H9 (cell line): ENCODE measurements around the gene ARVCF. TPM values are rescaled to one million over a fixed set of nuclear protein-coding genes. Genes with fewer than 3 reads are reported as not detected.
A peak's percentile ranks its signal among the peaks of the same experiment; 100 is the strongest.

Source experiments
- DNase-seq: peaks from one replicate; pipeline ENCODE4 v3.0.0-alpha.2; 2017
- H2AFZ ChIP-seq: one replicate; pipeline ENCODE4 v1.6.1; 2013; ENCODE audit warnings: mild to moderate bottlenecking, low read length, control low read depth, moderate library complexity
- H2AK5ac ChIP-seq: 2 replicates; pipeline ENCODE4 v1.6.1; 2013; ENCODE audit warnings: low read length, control low read depth, mixed read lengths; ENCODE audit not compliant: insufficient read length
- H2BK120ac ChIP-seq: one replicate; pipeline ENCODE4 v1.6.1; 2013; ENCODE audit warnings: low read depth, mild to moderate bottlenecking, low read length, control low read depth, inconsistent platforms; ENCODE audit not compliant: poor library complexity, severe bottlenecking
- H2BK12ac ChIP-seq: 2 replicates; pipeline ENCODE4 v1.6.1; 2013; ENCODE audit warnings: low read length, control low read depth, mixed read lengths, low read depth; ENCODE audit not compliant: insufficient read length
- H2BK15ac ChIP-seq: 2 replicates; pipeline ENCODE4 v1.6.1; 2013; ENCODE audit warnings: low read depth, low read length, control low read depth
- H2BK20ac ChIP-seq: one replicate; pipeline ENCODE4 v1.6.1; 2013; ENCODE audit warnings: low read depth, mild to moderate bottlenecking, low read length, control low read depth, inconsistent platforms; ENCODE audit not compliant: poor library complexity, severe bottlenecking
- H2BK5ac ChIP-seq: 2 replicates; pipeline ENCODE4 v1.6.1; 2013; ENCODE audit warnings: low read length, control low read depth, mixed read lengths; ENCODE audit not compliant: insufficient read length
- H3K14ac ChIP-seq: 2 replicates; pipeline ENCODE4 v1.6.1; 2013; ENCODE audit warnings: low read length, control low read depth; ENCODE audit not compliant: insufficient read depth
- H3K18ac ChIP-seq: 2 replicates; pipeline ENCODE4 v1.6.1; 2013; ENCODE audit warnings: low read depth, mild to moderate bottlenecking, mixed read lengths, low read length, control low read depth; ENCODE audit not compliant: insufficient read length
- H3K23ac ChIP-seq: 2 replicates; pipeline ENCODE4 v1.6.1; 2013; ENCODE audit warnings: low read length, control low read depth, mixed read lengths, low read depth; ENCODE audit not compliant: insufficient read length
- H3K23me2 ChIP-seq: 2 replicates; pipeline ENCODE4 v1.6.1; 2013; ENCODE audit warnings: low read depth, mild to moderate bottlenecking, mixed read lengths, low read length, control low read depth; ENCODE audit not compliant: insufficient read length, poor library complexity, severe bottlenecking
- H3K27ac ChIP-seq: 2 replicates; pipeline ENCODE4 v1.5.1; 2013; ENCODE audit warnings: low read length, control low read depth, mixed read lengths, low read depth; ENCODE audit not compliant: insufficient read length
- H3K27me3 ChIP-seq: 2 replicates; pipeline ENCODE4 v1.6.1; 2013; ENCODE audit warnings: low read length, control low read depth, inconsistent platforms; ENCODE audit not compliant: insufficient read depth
- H3K4ac ChIP-seq: 2 replicates; pipeline ENCODE4 v1.6.1; 2013; ENCODE audit warnings: low read depth, mild to moderate bottlenecking, control low read depth, inconsistent platforms, low read length, moderate library complexity
- H3K4me1 ChIP-seq: 2 replicates; pipeline ENCODE4 v1.6.1; 2013; ENCODE audit warnings: low read length, control low read depth, inconsistent platforms; ENCODE audit not compliant: insufficient read depth
- H3K4me2 ChIP-seq: 2 replicates; pipeline ENCODE4 v1.6.1; 2013; ENCODE audit warnings: low read length, control low read depth, mixed read lengths; ENCODE audit not compliant: insufficient read length, insufficient read depth
- H3K56ac ChIP-seq: 2 replicates; pipeline ENCODE4 v1.6.1; 2013; ENCODE audit warnings: low read depth, mild to moderate bottlenecking, mixed read lengths, low read length, control low read depth; ENCODE audit not compliant: insufficient read length
- H3K79me1 ChIP-seq: 2 replicates; pipeline ENCODE4 v1.6.1; 2013; ENCODE audit warnings: low read depth, mild to moderate bottlenecking, moderate library complexity, low read length, control low read depth, inconsistent platforms; ENCODE audit not compliant: insufficient read depth, poor library complexity, severe bottlenecking
- H3K79me2 ChIP-seq: 2 replicates; pipeline ENCODE4 v1.6.1; 2013; ENCODE audit warnings: low read length, control low read depth, inconsistent platforms; ENCODE audit not compliant: insufficient read depth
- H3K9ac ChIP-seq: 2 replicates; pipeline ENCODE4 v1.6.1; 2013; ENCODE audit warnings: low read length, control low read depth, mixed read lengths; ENCODE audit not compliant: insufficient read length; ENCODE audit errors: extremely low read depth
- H3K9me3 ChIP-seq: one replicate; pipeline ENCODE4 v1.6.1; 2013; ENCODE audit warnings: low read depth, low read length, inconsistent platforms; ENCODE audit not compliant: control insufficient read depth
- H3T11ph ChIP-seq: one replicate; pipeline ENCODE4 v1.6.1; 2013; ENCODE audit warnings: mild to moderate bottlenecking, low read length, control low read depth, inconsistent platforms
- H4K20me1 ChIP-seq: one replicate; pipeline ENCODE4 v1.6.1; 2013; ENCODE audit not compliant: control insufficient read depth, insufficient read length, insufficient read depth
- H4K5ac ChIP-seq: 2 replicates; pipeline ENCODE4 v1.6.1; 2013; ENCODE audit warnings: low read depth, mild to moderate bottlenecking, mixed read lengths, low read length, control low read depth; ENCODE audit not compliant: insufficient read length
- H4K8ac ChIP-seq: replicated peaks from 2 replicates; pipeline ENCODE4 v1.6.1; 2013; ENCODE audit warnings: low read length, control low read depth, mixed read lengths, low read depth; ENCODE audit not compliant: insufficient read length
- H4K91ac ChIP-seq: 2 replicates; pipeline ENCODE4 v1.6.1; 2013; ENCODE audit warnings: low read depth, mild to moderate bottlenecking, moderate library complexity, mixed read lengths, low read length, control low read depth; ENCODE audit not compliant: insufficient read length
- H3K27ac Mint-ChIP-seq, 3 experiments: 2 replicates in 2 of 3; 3 replicates in 1 of 3; pipeline ENCODE4 v1.8.0; 2020 to 2021; ENCODE audit warnings: mixed read lengths in 3 of 3, mild to moderate bottlenecking in 1 of 3, moderate library complexity in 1 of 3
- H3K27me3 Mint-ChIP-seq: 2 replicates; pipeline ENCODE4 v1.8.0; 2021; ENCODE audit warnings: low read depth, mild to moderate bottlenecking, moderate library complexity, mixed read lengths
- H3K36me3 Mint-ChIP-seq, 3 experiments: 2 replicates in 2 of 3; 3 replicates in 1 of 3; pipeline ENCODE4 v1.8.0; 2020 to 2021; ENCODE audit warnings: low read depth in 3 of 3, mixed read lengths in 3 of 3; ENCODE audit not compliant: insufficient read depth in 1 of 3
- H3K4me1 Mint-ChIP-seq, 2 experiments: 2 replicates each; pipeline ENCODE4 v1.8.0; 2020; ENCODE audit warnings: mixed read lengths in 2 of 2
- H3K4me3 Mint-ChIP-seq, 2 experiments: 2 replicates in 1 of 2; 3 replicates in 1 of 2; pipeline ENCODE4 v1.8.0; 2020 to 2021; ENCODE audit warnings: mild to moderate bottlenecking in 2 of 2, mixed read lengths in 2 of 2, moderate library complexity in 1 of 2
- H3K9me3 Mint-ChIP-seq, 2 experiments: 2 replicates in 1 of 2; 3 replicates in 1 of 2; pipeline ENCODE4 v1.8.0; 2020; ENCODE audit warnings: mild to moderate bottlenecking in 2 of 2, mixed read lengths in 2 of 2, moderate library complexity in 1 of 2
- WGBS: extraction: QIAGEN DNeasy Blood & Tissue Kit; methylation state at CpG from one replicate; pipeline ENCODE4 v1.1.7; 2013; ENCODE audit warnings: missing lambda C conversion rate, low lambda C conversion rate, mixed read lengths; ENCODE audit not compliant: insufficient read length; ENCODE audit errors: extremely low coverage; 5-methylcytosine and 5-hydroxymethylcytosine counted together
- total RNA-seq: library from RNA; stranded (reverse); gene quantifications from 2 replicates; pipeline ENCODE4 v1.2.1, GENCODE V29; 2021
- TF ChIP-seq, protein P1 (sequence below): fragments of 200-600 bp; sonication (generic); conservative IDR thresholded peaks from 3 replicates; pipeline ENCODE4 v1.8.0; 2021; ENCODE audit warnings: antibody characterized with exemption, mild to moderate bottlenecking

Gene ARVCF
- total RNA-seq, 1 experiment from 2014 or later = 40.7 TPM

DNA sequence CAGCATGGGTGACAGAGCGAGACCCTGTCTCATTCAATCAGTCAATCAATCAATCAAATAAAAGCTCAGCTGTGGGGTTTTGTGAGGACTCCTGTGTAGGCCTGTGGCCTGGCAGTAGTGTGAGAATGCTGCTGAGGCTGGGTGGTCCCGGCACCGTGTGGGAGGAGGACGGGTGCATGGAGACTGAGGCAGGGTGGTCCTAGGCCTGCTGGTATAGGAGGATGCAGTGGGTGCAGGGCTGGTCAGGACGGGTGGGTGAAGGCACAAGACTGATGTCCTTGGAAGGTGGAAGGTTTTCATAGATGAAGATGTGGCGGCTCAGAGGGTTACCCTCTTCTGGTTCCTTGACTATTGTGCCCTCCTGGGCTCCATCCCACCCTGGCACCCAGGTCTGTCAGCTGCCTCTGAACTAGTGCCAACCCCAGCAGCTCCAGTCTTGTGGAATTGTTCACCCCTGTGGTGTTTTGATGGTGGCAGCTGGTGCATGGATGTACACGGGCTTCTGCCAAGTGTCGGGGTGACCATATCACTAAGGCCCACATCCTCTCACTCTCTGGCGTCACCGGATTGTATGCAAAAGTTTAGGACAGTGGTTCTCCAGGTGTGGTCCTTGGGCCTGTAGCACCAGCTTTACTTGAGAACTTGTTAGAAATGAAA is 28.0 kb upstream of the ARVCF start:
- TF ChIP-seq, protein P1, sequence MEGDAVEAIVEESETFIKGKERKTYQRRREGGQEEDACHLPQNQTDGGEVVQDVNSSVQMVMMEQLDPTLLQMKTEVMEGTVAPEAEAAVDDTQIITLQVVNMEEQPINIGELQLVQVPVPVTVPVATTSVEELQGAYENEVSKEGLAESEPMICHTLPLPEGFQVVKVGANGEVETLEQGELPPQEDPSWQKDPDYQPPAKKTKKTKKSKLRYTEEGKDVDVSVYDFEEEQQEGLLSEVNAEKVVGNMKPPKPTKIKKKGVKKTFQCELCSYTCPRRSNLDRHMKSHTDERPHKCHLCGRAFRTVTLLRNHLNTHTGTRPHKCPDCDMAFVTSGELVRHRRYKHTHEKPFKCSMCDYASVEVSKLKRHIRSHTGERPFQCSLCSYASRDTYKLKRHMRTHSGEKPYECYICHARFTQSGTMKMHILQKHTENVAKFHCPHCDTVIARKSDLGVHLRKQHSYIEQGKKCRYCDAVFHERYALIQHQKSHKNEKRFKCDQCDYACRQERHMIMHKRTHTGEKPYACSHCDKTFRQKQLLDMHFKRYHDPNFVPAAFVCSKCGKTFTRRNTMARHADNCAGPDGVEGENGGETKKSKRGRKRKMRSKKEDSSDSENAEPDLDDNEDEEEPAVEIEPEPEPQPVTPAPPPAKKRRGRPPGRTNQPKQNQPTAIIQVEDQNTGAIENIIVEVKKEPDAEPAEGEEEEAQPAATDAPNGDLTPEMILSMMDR = no peak
- WGBS = no CpG with 5 or more reads among the region's 10 CpGs
- no peak overlapping the region for H3T11ph ChIP-seq
- no peak overlapping the region for H4K91ac ChIP-seq
- H3K79me2 ChIP-seq = no peaks in the 10 kb centered on the region
- H4K5ac ChIP-seq = no peak overlapping the region
- no peak overlapping the region for H3K23ac ChIP-seq
- no peak overlapping the region for H3K27ac ChIP-seq
- Mint-ChIP-seq H3K27ac (peak overlapping the region in 1 of 3 experiments; percentile 70; a peak in 3 of 7 replicates), H3K27me3 (no peaks in the 10 kb centered on the region), H3K4me1 (no peaks in the 10 kb centered on the region), H3K36me3 (peaks cover 16 to 32% (median 17%) of the 10 kb centered on the region in 3 experiments), H3K9me3 (peaks cover 5 to 14% of the 10 kb centered on the region in 2 experiments; a peak in 3 of 5 replicates), H3K4me3 (no peak overlapping the region)
- H3K23me2 ChIP-seq = no peaks in the 10 kb centered on the region
- no peak overlapping the region for H3K9ac ChIP-seq
- DNase-seq = no peak
- H3K14ac ChIP-seq = no peak overlapping the region
- no peak overlapping the region for H2BK15ac ChIP-seq
- H2BK5ac ChIP-seq = no peak overlapping the region
- no peaks in the 10 kb centered on the region for H3K27me3 ChIP-seq
- H3K9me3 ChIP-seq = no peaks in the 10 kb centered on the region
- no peaks in the 10 kb centered on the region for H3K79me1 ChIP-seq
- no peak overlapping the region for H3K4me2 ChIP-seq
- H2AK5ac ChIP-seq = no peak overlapping the region
- no peak overlapping the region for H2AFZ ChIP-seq
- H3K18ac ChIP-seq = no peak overlapping the region
- no peak overlapping the region for H2BK20ac ChIP-seq
- no peak overlapping the region for H3K56ac ChIP-seq
- H3K4ac ChIP-seq = no peak overlapping the region
- H3K4me1 ChIP-seq = no peaks in the 10 kb centered on the region
- H2BK120ac ChIP-seq = no peak overlapping the region
- no peaks in the 10 kb centered on the region for H4K20me1 ChIP-seq
- H4K8ac ChIP-seq = no peak overlapping the region
- no peak overlapping the region for H2BK12ac ChIP-seq
